Measurements from ENCODE around the gene FCGR3B. TPM values are rescaled to one million over a fixed set of nuclear protein-coding genes. Genes with fewer than 3 reads are reported as not detected.
"Not testable (repeated sequence)": the region's sequence is repeated elsewhere in the genome, so short reads cannot be mapped to it uniquely, and the experiment has no call there.

FCGR3B gene
- total RNA-seq = 1 to 10 TPM; 2.7 to 4.6 TPM

DNA sequence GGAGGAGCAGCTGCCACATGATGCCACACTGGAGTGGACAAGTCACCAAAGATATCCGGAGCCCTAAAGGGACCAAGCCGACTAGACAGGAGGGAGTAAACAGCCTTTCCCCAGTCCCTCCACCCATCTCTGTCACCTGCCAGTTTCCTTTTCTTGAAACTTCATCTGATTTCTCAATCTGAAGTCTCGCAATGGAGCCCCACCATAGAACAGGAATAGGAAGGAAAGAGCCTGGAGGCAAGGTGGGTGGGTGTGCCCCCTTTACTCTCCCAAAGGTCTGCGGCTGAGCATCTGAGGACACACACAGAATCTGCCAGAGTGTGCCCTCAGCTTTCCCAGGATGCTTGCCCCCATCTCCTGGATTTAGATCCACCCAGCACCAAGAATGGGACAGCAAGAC lies at the start of gene FCGR3B:
Gene FCGR3B (minus strand): TSS at position 101 of the 400 bp plus-strand sequence. CDS start 82 bp downstream, at position 19.
- H3K4me1 ChIP-seq (ENCODE audit: control insufficient read depth in 1 of 2, low read depth in 2 of 2) = no peaks in the 10 kb centered on the region
- ATAC-seq (ENCODE audit: insufficient number of reproducible peaks, low FRiP score, low read depth) (no peak), DNase-seq (ENCODE audit: low spot score) (no peak)
- H3K4me3 ChIP-seq = no peak within 1 kb of the TSS
- H3K27ac ChIP-seq = no peak within 1 kb of the TSS
- H3K36me3 ChIP-seq = no peaks in the 10 kb centered on the region
- H3K9me3 ChIP-seq = no peaks in the 10 kb centered on the region
- H3K27me3 ChIP-seq (replicated peaks; ENCODE audit: insufficient read depth) = no peaks in the 10 kb centered on the region
- TF ChIP-seq, protein P1, sequence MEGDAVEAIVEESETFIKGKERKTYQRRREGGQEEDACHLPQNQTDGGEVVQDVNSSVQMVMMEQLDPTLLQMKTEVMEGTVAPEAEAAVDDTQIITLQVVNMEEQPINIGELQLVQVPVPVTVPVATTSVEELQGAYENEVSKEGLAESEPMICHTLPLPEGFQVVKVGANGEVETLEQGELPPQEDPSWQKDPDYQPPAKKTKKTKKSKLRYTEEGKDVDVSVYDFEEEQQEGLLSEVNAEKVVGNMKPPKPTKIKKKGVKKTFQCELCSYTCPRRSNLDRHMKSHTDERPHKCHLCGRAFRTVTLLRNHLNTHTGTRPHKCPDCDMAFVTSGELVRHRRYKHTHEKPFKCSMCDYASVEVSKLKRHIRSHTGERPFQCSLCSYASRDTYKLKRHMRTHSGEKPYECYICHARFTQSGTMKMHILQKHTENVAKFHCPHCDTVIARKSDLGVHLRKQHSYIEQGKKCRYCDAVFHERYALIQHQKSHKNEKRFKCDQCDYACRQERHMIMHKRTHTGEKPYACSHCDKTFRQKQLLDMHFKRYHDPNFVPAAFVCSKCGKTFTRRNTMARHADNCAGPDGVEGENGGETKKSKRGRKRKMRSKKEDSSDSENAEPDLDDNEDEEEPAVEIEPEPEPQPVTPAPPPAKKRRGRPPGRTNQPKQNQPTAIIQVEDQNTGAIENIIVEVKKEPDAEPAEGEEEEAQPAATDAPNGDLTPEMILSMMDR (IDR thresholded peaks at IDR 0.05) = no peak

DNA sequence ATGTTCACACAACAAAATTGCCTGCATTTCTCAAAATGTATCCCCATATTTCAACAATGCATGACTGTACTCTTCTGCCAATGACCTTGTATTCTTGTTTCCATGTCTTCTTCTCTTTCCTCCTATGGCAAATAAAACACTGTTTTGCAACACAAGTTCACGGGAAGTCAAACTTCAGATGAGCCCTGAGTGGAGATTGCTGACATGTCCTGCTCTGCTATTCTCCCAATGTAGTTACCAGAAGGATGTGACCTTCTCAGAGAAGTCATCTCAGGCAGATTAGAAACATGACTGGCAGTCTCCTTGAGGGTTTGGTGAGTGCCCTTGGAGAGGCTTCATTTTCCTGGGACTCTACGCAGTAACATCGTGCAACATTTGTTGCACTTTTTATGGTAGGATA lies 47.5 kb upstream of the FCGR3B start:
- no peak for DNase-seq (ENCODE audit: low spot score)
- H3K4me1 ChIP-seq (ENCODE audit: control insufficient read depth in 1 of 2, low read depth in 2 of 2) = no peaks in the 10 kb centered on the region
- H3K27me3 ChIP-seq (replicated peaks; ENCODE audit: insufficient read depth) = no peaks in the 10 kb centered on the region
- no peak overlapping the region for H3K4me3 ChIP-seq
- H3K36me3 ChIP-seq = no peaks in the 10 kb centered on the region
- H3K9me3 ChIP-seq = no peaks in the 10 kb centered on the region
- TF ChIP-seq, protein P1 (IDR thresholded peaks at IDR 0.05) = no peak
- no peak for ATAC-seq (ENCODE audit: insufficient number of reproducible peaks, low FRiP score, low read depth)
- no peak overlapping the region for H3K27ac ChIP-seq

DNA sequence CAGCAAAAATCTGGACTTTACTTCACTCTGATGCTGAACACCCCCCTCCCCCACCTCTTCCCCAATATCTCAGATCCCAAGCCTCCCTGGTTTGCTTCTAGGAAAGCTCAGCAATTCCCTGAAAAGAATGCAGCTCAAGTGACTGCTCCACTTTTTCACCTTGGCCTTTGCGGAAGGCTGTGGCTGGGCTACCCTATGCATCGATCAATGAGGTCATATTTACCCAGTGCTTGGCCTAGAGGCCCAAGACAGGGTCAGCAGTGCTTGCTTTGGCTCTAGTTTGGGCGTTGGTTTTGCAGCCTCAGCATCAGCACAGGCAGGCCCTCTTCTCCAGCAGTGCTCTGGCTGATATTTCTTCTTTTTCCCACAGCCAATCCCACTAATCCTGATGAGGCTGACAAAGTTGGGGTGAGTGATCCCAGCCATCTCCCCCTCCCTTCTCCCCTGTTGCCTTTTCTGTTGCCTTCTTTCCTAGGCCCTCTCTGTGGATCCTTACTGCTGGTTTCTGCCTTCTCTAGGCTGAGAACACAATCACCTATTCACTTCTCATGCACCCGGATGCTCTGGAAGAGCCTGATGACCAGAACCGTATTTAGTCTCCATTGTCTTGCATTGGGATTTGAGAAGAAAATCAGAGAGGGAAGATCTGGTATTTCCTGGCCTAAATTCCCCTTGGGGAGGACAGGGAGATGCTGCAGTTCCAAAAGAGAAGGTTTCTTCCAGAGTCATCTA lies 46.1 kb upstream of the FCGR3B start:
- H3K36me3 ChIP-seq = no peaks in the 10 kb centered on the region
- ATAC-seq (ENCODE audit: insufficient number of reproducible peaks, low FRiP score, low read depth) = no peak
- no peaks in the 10 kb centered on the region for H3K4me1 ChIP-seq (ENCODE audit: control insufficient read depth in 1 of 2, low read depth in 2 of 2)
- H3K27me3 ChIP-seq (replicated peaks; ENCODE audit: insufficient read depth) = no peaks in the 10 kb centered on the region
- H3K27ac ChIP-seq = no peak overlapping the region
- no peak overlapping the region for H3K4me3 ChIP-seq
- DNase-seq (ENCODE audit: low spot score) = no peak
- H3K9me3 ChIP-seq = no peaks in the 10 kb centered on the region
- TF ChIP-seq, protein P1 (IDR thresholded peaks at IDR 0.05) = no peak

DNA sequence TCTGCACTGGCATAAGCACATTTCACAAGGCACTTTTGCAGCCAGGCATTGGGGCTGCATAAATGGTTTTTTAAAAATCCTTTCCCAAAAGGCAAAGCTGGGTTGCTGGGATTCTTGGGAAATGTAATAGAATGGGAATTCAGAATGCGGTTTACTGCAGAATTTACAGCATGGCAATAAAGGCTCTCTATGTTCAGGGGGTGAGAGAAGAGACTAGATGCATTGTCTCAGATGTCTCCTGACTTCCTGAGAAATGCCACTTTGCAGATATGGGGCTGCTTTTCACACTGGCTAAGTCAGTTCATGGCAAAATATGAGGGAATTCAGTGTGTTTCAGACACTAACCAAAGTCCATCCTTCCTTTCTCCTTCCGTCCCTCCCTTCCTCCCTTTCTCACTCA lies 45.5 kb upstream of the FCGR3B start:
- H3K4me3 ChIP-seq = no peak overlapping the region
- H3K36me3 ChIP-seq = no peaks in the 10 kb centered on the region
- H3K27ac ChIP-seq = no peak overlapping the region
- H3K4me1 ChIP-seq (ENCODE audit: control insufficient read depth in 1 of 2, low read depth in 2 of 2) = no peaks in the 10 kb centered on the region
- no peaks in the 10 kb centered on the region for H3K27me3 ChIP-seq (replicated peaks; ENCODE audit: insufficient read depth)
- TF ChIP-seq, protein P1 (IDR thresholded peaks at IDR 0.05) = no peak
- no peaks in the 10 kb centered on the region for H3K9me3 ChIP-seq
- no peak for ATAC-seq (ENCODE audit: insufficient number of reproducible peaks, low FRiP score, low read depth)
- DNase-seq (ENCODE audit: low spot score) = no peak

DNA sequence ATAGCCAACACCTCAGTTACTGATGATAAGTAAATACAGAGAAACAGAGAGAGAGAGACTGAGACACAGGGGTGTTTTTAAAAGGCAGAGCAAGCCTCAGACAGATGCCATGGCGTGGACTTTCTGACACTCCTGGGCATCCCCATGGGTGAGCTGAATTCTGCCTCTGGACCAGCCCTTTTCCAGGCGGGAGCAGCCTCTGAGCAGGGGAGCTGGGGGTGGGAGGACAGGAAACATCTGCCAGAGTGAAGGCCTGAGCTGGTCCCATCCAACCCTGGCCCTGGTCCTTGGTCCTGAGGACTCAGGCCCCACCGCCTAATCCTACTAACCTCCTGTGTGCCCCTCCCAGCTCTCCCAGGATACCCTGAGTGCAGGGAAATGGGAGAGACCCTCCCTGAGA lies 43.9 kb upstream of the FCGR3B start:
- H3K4me1 ChIP-seq (ENCODE audit: control insufficient read depth in 1 of 2, low read depth in 2 of 2); H3K27ac ChIP-seq; H3K9me3 ChIP-seq; H3K36me3 ChIP-seq; H3K27me3 ChIP-seq (replicated peaks; ENCODE audit: insufficient read depth); DNase-seq (ENCODE audit: low spot score); H3K4me3 ChIP-seq; ATAC-seq (ENCODE audit: insufficient number of reproducible peaks, low FRiP score, low read depth): not testable (repeated sequence)

DNA sequence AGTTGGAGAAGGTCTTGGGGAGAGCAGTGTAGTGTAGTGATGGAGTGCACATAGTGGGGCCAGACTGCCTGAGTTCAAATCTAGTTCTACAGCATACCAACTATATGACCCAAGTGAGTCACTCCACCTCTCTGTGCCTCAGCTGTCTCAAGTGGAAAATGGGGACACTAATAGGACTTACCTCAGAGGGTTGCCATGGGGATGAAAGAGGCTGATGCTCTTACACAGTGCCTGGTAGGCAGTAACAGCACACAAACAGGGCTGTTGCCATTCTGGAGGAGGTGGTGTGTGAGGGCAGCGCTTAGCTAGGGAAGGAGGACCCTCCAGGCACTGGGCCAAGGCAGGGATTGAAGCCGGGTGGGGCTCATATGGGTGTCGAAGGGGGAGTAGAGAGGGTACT lies 43.5 kb upstream of the FCGR3B start:
- H3K27me3 ChIP-seq (replicated peaks; ENCODE audit: insufficient read depth); DNase-seq (ENCODE audit: low spot score); H3K27ac ChIP-seq; H3K4me1 ChIP-seq (ENCODE audit: control insufficient read depth in 1 of 2, low read depth in 2 of 2); H3K9me3 ChIP-seq; H3K4me3 ChIP-seq; ATAC-seq (ENCODE audit: insufficient number of reproducible peaks, low FRiP score, low read depth); H3K36me3 ChIP-seq: not testable (repeated sequence)

DNA sequence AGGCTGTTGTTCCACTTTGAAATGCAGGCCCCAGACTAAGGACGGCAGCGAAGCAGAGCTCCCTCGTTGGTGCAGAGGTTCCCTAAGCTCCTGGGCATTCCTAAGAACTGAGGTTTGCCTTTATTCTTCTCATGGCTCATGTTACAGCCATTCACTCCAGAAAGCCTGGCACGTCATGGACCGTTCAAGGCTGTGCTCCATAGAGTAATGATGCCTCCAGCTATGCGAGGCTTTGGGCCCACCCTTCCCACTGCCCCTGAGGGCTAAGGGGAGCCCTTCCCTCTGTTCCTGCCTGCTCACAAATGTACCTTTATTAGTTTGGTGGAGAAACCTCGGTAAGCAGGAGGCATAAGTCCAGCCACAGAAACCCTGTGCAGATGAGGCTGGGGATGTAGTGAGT lies 42.5 kb upstream of the FCGR3B start:
- not testable (repeated sequence) for H3K36me3 ChIP-seq; DNase-seq (ENCODE audit: low spot score); ATAC-seq (ENCODE audit: insufficient number of reproducible peaks, low FRiP score, low read depth); H3K9me3 ChIP-seq; H3K4me1 ChIP-seq (ENCODE audit: control insufficient read depth in 1 of 2, low read depth in 2 of 2); H3K27ac ChIP-seq; H3K4me3 ChIP-seq; H3K27me3 ChIP-seq (replicated peaks; ENCODE audit: insufficient read depth)

DNA sequence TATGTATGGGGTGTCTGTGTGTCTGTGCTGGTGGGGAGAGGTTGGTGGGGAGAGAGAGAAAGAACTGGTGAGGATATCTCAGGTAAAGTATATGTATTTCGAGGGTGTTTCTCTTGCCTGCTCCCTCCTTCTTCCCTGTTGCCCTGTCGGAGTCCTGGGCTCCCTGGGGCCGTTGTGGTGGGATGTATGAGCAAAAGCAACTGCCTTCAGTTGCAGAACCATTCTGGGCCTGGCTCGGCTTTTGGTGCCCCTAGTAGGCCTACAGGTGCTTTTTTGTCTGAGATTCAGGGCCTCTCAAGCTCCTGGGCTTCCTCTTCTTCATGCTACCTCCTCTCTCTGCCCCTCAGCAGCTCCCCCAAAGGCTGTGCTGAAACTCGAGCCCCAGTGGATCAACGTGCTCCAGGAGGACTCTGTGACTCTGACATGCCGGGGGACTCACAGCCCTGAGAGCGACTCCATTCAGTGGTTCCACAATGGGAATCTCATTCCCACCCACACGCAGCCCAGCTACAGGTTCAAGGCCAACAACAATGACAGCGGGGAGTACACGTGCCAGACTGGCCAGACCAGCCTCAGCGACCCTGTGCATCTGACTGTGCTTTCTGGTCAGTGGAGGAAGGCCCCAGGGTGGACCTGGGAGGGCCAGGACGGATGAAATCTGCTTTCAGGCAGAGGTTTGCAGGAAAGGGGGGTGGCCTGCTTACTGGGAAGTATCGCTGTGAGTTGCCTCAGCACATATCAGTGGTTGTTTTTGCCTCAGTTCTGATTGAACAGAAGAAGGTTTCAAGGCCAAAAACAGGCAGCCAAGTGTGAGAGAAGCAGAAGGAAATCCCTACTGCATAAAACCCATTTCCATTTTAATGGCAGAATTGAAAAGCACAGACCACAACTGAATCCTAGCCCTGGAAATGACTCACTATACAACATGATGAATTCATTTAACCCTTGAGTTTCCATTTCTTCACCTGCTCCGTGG lies 40.4 kb upstream of the FCGR3B start:
- ATAC-seq (ENCODE audit: insufficient number of reproducible peaks, low FRiP score, low read depth); H3K27ac ChIP-seq: not testable (repeated sequence)

More for the DNA sequence above, 40.4 kb upstream of the FCGR3B start:
- not testable (repeated sequence) for H3K4me3 ChIP-seq; H3K4me1 ChIP-seq (ENCODE audit: control insufficient read depth in 1 of 2, low read depth in 2 of 2); DNase-seq (ENCODE audit: low spot score); H3K36me3 ChIP-seq; H3K27me3 ChIP-seq (replicated peaks; ENCODE audit: insufficient read depth); H3K9me3 ChIP-seq

All from thoracic aorta (tissue), 2 donors.